GM18520 (cell line): Measurements from ENCODE around the gene JADE1.

Experiments
- ATAC-seq: cut with Tn5 transposase; IDR thresholded peaks from one replicate; pipeline ENCODE4 v1.9.1; 2021; ENCODE audit not compliant: unreplicated experiment

JADE1 gene

DNA sequence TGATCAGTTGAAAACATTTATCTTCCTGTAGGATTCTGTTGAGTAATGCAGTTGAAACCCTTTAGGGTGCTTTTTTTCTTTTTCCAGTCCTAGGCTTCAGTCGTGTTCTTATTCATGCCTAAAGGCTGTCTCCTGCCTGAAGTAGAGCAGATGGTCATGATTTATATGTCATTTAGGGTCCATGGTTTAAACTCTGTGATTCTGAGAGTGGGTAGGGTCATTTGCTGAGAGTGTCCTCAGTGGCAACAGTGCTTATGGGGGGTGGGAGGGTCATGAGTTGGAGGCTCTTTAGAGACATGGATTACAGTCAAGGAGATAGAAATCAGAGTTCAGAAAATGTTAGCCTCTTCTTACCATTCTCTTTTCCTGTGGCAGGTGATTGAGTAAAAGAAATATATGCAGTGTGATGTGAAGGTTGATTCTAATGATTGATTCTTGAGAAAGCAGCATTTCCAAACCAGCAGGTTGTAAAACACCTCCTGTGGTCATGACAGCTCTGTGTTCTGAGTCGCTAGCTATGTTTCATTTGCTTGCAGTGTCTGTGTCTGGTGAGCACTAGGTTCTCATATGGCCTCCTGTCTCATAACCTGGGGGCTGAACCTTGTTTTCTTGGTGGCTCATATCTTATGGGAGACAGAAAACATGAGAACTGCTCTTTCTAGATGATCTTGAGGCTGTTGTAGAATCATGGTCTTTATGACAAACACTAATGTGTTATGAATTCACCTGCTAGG lies 60.4 kb downstream of the JADE1 start:
- no peak for ATAC-seq

DNA sequence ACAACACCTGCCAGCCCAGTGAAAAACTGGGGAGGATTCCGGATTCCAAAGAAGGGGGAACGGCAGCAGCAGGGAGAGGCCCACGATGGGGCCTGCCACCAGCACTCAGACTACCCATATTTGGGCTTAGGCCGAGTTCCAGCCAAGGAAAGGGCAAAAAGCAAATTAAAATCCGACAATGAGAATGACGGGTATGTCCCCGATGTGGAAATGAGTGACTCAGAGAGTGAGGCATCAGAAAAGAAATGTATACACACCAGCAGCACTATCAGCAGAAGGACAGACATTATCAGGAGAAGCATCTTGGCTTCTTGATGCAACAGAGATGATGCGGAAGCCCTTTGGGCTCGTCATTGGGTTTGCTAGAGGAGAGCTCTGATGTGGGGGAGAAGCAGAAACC lies 62.4 kb downstream of the JADE1 start:
- ATAC-seq: no peak

DNA sequence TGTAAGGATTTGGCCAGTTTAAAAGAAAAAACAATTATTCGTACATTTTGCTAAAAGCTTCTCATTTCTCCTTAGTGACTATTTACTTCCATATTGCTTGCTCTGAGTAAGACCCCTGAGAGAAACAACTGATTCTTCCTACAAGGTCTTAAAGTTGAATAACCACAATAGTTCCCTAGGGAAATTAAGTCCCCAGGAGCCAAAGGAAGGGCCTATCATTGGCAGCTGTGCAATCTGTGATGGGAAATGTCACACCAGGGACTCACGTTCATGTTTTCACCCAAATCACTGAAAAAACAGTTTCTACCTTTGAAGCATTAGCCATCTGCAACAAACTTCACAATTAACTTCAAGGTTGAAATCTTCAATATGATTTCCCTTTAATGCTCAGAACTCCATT lies 66.7 kb downstream of the JADE1 start:
- no peak for ATAC-seq

DNA sequence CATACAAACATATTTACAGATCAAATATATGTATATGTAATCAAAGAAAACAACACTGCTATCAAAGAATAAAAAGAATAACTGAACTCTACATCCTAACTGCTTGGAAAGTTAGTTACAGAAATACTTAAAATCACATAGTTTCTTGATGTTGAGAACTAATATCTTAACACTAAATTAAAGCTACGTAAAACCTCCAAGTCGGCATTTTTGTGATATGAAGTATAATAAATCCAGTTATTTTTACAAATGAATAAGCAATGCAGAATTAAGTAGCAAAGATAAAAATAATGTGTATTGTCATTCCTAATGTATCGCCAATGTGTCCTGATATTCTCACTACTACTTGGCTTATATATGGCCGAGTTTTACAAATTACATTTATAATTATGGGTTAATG lies 68.4 kb downstream of the JADE1 start:
- no peak for ATAC-seq

DNA sequence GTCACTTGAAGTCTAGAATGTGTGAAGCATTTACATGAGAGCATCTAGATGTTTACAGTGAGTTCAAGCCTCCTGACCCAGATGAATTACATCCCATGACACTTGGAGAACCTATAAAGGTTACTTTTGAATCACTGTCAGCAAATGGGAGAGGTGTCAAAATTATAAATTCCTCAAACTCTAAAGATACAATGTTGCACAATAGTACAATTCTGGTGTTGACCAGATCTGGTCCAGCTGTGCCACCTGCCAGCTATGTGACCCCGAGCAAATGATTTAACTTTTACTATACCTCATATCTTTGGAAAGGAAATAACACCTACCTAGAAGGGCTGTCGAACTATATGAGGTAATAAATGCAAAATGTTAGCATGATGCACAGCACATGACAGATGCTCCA lies 69.8 kb downstream of the JADE1 start:
- no peak for ATAC-seq

DNA sequence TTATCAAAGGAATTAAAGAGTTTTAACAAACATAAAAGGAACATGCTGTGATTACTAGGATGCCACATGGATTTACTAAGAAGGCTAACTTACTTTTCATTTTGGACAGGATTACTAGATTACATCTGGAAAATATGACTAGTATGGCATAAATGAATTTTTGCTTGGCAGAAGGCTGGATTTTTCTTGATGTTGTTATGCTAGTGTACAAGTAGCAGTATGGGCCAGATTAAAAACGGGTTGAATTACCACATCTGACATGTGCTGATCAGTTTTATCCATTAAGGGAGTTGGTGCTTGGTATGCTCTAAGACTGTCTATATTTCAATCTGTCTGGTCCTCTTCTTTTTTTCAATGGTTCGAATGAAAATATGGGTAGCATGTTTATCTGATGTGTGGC lies 70.5 kb downstream of the JADE1 start:
- ATAC-seq: no peak

DNA sequence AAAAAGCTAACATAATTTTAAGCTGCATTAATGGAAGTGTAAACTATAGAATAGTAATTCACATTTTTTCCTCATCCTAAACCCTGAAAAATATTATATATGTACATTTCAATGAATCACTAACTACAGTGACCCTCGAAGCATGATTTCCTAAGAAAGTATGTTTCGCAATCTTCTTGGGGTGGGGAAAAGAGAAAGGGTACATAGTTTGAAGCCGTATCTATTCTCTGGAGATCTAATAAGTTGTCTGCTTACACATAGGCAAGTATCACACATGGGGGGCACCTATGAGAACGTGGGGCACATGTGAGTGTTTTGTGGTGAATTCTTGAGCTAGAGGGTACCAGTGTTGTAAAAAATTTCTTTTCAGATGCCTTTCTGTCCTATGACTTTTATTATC lies 71.2 kb downstream of the JADE1 start:
- ATAC-seq: no peak

DNA sequence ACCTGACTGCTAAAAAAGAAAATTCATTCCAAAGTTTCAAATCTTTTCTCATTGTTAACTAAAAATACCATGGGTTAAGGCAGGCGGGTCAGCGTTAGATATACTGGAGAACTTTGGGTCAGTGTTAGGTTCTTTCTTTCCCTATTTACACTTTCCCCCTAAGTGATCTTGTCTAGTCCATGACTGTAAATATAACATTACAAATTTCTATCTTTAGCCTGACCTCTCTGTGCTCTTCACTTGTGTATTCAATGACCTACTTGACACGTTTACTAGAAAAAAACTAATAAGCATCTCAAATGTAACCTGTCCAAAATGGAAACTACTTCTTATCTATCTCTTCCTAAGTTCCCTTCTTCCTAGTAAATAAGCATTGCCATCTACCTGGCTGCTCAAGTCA lies 95.3 kb downstream of the JADE1 start:
- no peak for ATAC-seq

DNA sequence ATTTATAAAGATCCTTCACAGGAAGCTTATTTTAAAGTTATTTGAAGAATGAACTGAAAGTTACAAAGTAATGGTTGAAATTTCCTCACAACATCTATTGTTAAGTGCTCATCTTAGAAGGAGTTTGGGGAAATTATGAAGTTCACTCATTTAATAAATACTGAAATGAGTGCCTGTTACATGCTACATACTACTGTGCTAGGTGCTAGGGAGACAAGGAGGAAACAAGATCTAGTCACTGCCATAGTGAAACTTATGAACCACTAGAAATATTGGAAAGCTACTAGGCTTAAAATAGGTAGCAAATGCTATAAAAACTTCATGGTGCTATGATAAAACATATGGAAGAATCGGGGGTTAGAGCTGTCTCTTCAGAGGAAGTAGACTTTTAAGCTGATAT lies 97.1 kb downstream of the JADE1 start:
- ATAC-seq: no peak

DNA sequence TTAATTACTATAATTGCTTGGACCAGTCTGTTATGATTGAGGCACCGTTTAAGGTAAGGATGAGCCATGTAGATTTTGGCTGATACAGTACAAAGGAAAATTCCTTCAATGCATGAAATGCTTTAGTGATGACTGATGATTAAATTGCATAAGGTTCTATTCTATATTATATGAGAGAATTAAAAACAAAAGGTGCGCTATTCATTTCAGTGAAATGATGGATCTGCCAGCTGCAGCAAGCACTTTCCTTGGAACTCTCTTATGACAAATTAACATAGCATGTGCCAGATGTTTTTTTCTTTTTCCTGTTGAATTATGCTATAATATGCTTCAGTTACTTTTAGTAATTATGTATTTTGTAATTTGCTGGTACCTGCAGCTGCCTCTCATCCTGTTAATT lies 98.5 kb downstream of the JADE1 start:
- ATAC-seq: no peak

DNA sequence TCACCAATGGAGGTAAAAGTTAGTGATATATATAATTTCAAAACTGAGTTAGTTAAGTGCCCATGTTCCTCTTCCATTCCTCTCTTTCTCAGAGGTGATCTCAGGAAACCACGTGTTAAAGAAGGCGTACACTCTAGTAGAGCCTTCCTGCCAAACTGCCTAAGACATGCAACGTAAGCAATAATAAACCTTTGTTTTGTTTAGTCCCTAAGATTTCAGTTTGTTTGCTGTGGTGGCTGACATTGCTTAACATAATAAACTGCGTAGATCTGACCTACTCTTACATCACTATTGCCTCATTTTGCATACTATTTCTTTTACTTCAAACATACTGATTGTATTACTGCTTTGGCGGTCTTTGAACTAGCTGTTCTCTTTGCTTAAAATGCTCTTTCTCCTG lies 99.2 kb downstream of the JADE1 start:
- no peak for ATAC-seq

DNA sequence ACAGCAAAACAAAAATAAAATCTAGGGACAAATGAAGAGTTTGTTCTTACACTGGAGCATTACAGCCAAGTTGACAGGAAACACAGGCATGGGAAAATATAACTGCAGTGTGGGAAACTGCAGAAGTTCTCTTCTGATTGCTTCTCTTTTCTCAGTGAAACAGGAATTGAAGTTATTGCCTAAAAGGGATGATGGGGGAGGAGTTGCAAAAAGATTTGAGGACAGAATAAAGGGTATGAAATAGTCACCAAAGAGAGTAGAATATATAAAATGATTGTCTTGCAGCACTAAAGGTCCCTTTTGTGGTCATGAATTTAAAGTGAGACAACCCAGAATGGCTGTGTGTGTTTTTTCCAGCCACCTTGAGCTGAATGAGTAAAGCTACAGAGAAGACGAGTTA lies 103.7 kb downstream of the JADE1 start:
- no peak for ATAC-seq

DNA sequence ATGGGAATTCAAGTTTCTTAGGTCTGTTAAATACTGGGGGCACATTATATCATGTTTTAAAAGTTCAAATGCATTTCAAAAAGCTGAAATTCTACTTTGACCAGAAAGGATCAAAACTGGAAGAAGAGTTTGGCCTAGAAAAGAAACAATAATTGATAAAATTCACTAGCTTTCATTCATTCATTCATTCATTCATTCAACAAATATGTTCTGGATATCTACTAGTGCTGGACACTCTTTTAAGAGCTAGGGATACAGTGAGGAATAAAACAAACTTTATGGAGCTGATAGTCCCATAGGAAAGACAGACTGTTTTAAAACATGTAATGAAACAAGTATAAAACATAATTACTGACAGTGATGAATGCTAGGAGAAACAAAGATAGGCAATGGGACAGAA lies 106.0 kb downstream of the JADE1 start:
- ATAC-seq: no peak

DNA sequence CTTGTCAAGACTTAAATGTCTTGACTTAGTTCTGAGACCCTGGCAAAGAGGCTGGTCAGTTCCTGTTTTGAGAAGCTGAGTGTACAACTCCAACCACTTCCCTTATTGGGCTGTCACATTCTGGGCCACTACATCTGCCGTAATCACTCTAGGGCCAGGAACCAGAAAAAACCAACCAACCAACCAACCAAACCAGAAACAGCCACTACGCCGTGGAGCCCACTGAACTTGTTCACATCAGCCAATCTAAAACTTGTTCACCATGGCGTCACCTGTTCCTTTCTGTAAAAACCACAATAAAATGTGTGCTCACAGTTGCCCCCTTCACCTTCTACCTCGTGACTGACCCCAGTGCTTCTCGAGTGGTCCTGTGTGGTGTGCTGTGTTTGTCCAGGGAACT lies 107.3 kb downstream of the JADE1 start:
- ATAC-seq: peak; percentile 51

DNA sequence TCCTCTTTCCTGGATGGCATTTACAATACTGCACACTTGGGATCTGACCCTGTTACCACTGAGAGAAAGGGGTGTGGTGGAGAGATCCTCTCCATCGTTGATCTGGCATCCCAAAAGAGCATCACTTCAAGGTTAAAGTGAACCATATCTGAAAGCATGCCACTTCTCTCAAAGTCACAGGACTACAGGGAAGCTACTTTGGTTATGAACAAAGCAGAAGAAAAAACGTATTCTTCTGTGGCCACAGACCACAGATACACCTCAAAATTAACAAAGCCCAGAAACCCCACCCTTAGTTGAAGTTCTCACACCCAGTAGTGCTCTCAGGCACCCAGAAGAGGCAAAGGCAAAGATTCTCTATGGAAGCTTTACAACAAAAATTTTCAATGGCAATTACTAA lies 108.3 kb downstream of the JADE1 start:
- peak; percentile 89 for ATAC-seq

DNA sequence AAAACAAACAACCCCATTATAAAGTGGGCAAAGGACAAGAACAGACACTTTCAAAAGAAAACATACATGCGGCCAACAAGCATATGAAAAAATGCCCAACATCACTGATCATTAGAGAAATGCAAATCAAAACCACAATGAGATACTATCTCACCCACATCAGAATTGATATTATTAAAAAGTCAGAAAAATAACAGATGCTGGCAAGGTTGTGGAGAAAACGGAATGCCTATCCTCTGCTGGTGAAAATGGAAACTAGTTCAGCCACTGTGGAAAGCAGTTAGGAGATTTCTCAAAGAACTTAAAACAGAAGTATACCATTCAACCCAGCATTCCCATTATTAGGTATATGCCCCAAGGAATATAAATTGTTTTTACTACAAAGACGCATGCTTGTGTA lies 112.5 kb downstream of the JADE1 start:
- no peak for ATAC-seq
